ENCODE measurements around the gene MAOB.
"Not testable (repeated sequence)": the region's sequence is repeated elsewhere in the genome, so short reads cannot be mapped to it uniquely, and the experiment has no call there.

MAOB gene

DNA sequence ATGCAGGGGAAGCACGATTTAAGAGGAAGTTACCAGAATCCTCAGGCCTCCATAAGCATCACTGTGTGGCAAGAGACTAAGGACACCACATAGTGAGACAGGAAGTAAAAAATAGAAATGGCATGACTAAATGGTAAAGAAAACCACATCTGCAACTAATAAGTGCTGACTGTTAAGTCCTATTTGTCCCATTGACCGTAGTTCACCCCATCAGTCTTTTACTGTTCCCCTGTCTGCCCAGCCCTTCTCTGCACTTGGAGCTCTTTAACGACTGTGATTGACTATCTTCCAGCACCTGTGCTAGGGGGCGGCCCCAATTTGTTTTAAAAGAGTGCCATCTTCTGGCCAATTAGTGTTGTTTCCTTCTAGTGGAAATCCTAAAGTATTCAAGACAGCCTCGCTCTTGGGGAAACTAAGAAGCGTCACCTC, 132.0 kb downstream of the MAOB start:
- DNase-seq = peak; percentile 80

DNA sequence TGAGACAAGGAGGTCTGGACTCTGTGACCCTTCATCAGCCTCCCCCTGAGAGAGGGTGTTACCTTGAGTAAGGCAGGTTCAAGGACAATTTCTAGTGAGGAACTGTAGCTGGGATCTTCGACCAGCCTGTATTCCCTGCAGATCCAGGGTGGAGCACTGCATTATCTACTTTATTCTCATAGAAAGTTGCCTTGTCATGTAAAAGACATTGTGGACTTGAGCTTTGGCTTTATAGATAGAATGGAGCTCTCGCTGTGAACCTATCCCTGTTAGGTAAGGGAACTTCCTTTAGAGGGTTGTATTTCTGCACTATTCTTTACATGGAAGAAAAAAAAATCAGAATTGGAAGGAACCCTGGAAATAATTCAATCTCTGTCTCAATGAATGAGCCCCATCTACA, 134.8 kb downstream of the MAOB start:
- DNase-seq = no peak

DNA sequence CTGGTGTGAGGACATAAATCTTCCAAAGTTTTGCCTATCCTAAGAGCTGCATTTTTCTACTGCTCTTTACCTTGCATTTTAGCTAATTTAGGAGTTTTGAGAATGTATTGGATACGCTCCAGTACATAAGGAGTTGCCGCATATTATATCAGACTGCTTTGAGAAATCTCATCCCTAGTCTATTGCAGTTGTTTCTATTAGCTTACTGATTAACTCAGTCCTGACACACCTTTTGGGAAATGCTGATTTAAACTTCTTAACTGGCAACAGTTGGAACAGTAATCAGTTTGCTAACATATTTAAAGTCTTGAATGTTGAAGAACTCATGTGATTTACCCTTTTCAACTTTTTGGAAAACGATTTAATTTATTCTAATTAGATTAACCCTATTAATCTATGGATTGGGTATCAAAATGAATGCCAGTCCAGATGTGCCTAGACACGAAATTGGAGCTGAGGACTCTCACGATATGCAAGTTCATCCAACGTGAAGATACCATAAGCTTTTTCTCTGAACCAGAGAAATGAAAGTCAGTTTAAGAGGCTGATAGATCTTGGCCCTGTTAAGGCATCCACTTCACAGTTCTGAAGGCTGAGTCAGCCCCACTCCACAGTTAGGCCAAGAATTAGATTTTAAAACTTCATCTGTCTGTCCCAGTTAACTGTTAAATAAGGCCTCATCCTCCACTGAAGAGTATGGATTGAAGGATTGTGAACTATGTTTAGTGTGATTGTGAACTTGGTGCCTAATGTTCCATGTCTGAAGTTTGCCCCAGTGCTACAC, 136.1 kb downstream of the MAOB start:
- DNase-seq = no peak

DNA sequence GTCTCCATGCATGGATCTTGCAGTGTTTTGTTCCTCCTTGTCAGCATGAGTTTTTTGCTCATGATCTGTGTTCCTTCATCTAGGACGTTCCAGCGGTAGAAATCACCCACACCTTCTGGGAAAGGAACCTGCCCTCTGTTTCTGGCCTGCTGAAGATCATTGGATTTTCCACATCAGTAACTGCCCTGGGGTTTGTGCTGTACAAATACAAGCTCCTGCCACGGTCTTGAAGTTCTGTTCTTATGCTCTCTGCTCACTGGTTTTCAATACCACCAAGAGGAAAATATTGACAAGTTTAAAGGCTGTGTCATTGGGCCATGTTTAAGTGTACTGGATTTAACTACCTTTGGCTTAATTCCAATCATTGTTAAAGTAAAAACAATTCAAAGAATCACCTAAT, 138.0 kb downstream of the MAOB start:
- no peak for DNase-seq

DNA sequence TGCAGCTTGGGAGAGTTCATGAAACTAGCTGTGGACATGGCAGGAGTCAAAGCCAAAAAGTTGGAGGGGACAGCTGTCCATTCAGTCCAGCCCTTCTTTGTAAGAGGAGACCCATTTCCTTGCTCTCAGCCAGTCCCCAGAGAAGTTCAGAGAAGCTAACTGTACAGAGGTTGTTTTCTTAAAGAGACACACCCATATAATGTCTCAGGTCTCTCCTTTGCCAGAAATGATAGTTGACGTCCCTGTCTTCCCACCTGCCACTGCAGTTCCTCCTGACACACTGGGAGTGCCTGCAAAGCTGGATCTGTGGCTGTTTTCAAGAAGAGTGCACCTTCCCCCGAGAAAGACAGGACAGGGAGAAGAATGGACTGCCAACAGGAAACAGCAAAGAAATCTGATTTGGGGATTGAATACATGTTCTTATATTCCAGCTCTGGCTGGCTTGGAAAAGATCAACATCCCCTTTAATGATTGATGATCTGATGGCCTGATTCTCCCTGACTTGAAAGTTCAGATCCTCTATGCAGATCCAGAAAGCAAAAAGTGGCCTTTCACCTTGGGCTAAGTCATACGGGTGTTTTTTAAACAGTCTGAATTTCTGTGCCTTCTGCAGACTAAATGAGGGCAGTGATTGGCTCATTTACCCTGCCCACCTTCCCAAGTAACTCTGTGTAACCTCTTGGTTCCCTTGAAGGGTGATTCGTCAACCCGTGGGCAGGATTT, 139.0 kb downstream of the MAOB start:
- no peak for DNase-seq

DNA sequence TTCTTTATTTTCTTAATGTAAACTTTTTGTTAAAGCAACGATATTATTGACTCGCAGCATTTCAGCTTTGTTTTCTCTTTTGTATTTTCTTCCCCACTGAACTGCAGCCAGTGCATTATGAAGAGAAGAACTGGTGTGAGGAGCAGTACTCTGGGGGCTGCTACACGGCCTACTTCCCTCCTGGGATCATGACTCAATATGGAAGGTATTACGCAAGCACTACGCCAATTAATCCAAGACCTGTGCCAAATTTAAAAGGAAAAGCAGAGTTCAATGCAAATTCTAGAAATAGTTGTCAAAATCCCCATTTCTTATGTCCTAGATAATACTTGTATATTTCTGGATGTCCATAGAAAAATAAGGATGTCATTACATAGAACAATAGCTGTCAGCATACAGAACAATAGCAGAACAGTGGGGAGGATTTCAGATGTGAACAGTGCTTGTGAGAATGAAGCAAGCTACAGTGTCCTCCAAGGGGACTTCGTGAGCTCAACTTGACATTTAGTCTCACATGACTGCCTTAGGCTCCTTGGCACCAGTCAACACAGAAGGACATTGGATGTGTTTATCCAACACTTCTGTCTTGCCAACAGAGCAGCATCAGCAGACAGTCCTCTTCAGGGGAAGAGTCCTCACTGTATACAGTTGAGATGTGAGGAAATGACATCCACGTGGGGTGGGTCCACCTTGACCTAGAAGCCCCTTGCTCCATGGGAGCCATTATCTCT, 140.2 kb downstream of the MAOB start:
- peak; percentile 41 for DNase-seq

DNA sequence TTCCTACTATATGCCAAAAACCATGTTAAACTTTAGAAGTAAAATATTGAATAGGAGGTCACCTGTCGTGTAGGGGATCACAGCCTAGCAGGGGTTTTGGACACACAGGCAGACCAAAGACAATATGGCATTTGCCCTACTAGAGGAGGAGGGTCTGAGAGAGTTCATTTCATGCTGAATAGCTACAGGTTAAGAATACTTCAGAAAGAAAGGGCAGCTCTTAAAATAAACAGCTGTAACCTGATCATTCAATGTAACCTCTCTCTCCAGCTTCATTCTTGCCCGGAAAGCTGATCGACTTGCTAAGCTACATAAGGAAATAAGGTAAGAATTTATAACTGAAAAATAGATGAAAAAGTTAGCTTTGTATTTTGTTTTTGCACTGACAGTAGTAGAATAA, 146.3 kb downstream of the MAOB start:
- DNase-seq = no peak

DNA sequence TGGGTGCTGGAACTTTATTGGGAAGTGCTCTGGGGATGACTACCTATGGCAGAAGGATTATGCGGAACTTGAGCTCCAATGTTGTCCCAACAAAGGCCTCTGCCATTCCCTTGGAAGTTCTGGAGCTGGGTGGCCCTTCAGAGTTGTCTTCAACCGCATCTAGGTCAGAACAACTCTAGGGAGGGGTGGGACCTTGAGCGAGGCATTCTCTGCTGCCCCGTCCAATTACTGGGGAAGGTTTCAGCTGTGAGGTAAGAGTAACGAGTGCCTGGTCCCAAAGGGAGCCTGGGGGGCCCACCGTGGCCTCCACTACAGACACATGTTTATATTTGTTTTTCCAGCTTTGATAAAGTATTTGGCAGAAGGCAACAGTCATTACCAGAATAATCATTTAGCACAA, 146.7 kb downstream of the MAOB start:
- no peak for DNase-seq

DNA sequence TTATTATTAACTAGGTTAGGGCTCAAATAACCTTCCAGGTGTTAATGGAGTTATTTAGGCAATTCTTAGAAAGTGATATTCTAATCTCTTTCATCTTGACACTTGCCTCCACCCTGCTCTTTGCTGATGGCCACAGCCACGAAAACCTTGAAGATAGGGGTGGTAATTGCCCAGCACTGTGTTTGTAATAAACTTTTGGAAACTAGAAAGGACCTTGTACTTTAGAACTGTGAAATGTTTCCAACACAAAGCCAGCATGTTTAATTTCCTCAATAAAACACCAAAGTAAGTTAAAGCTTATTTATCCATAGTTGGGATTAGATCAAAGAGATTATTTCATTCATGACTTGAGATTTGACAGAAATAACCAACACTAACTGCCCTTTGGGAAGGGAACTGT, 147.8 kb downstream of the MAOB start:
- DNase-seq = no peak

DNA sequence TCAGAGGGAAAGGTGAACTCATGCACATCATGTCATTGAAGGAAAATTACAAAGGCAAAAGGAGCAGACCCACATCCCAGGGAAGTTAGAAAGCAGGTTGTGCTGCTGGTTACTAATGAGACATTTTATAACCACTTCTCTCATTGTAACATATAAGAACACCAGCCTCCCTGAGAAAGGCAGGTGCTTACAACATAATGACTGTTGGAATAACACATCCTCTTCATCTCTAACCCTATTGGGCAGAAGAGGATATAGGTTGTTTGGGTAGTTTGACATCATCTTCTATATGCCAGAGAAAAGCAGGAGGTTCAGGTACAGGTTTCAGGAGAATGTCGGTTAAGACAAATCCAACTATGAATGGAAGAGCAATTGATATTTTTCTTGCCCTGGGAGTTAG, 148.6 kb downstream of the MAOB start:
- DNase-seq = no peak

DNA sequence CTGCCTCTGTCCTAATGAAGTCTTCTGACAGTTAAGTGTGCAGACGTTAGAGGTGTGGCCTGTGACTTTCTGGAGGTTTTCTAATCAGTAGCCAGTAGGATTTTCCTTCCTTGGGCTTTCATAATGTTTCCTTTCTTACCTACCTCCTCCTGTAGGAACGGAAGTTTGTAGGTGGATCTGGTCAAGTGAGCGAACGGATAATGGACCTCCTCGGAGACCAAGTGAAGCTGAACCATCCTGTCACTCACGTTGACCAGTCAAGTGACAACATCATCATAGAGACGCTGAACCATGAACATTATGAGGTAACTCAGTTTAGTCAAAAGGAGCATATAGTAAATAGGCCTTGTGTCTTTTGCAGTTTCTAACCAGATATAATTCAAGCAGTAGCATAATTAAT, 151.2 kb downstream of the MAOB start:
- DNase-seq = no peak

DNA sequence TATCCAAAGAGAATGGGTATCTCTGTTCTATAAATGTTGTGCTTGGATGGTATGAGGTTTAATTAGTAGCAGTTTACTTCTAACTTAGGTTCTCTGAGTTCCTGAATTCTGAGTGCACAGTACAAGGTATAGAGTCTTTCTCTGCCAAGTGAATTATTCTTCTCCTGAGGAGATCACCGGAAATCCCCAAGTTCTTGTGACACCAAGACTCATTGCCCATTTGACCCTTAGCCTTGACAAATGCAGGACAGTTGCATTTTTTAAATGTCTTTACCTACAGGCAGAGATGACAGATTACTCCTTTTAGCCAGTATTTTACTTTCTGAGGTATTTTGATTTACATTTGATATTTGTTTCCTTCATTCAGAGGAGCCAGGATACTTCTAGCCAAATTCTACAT, 153.3 kb downstream of the MAOB start:
- DNase-seq = peak; percentile 42

DNA sequence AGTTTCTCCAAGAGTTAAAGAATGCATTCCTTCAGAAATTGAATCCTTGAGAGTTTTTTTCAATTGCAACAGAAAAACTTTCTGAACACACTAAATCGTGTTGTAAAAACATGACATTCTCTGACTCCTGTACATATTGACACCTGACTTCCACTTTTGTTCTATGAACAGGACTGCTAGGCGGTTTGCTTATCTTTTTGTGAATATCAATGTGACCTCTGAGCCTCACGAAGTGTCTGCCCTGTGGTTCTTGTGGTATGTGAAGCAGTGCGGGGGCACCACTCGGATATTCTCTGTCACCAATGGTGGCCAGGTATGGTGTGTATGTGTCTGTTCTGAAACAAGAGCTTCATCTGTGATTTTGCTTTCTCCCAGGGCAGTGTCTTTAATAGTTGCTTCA, 154.2 kb downstream of the MAOB start:
- no peak for DNase-seq

DNA sequence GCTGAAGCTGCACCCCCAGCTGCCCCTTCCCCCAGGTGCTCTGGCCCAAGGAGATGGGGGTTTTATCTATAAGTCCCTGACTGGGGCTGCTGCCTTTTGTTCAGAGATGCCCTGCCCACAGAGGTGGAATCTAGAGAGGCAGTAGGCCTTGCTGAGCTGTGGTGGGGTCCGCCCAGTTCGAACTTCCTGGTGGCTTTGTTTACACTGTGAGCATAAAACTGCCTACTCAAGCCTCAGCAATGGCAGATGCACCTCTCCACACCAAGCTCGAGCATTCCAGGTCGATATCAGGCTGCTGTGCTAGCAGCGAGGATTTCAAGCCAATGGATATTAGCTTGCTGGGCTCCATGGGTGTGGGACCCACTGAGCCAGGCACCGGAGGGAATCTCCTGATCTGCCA, 155.0 kb downstream of the MAOB start:
- DNase-seq = not testable (repeated sequence)

DNA sequence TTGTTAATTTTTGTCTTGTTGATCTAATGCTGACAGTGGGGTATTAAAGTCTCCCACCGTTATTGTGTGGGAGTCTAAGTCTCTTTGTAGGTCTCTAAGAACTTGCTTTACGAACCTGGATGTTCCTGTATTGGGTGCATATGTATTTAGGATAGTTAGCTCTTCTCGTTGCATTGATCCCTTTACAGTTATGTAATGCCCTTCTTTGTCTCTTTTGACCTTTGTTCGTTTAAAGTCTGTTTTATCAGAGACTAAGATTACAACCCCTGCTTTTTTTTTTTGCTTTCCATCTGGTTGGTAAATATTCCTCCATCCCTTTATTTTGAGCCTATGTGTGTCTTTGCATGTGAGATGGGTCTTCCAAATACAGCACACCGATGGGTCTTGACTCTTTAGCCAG, 157.0 kb downstream of the MAOB start:
- DNase-seq = not testable (repeated sequence)

DNA sequence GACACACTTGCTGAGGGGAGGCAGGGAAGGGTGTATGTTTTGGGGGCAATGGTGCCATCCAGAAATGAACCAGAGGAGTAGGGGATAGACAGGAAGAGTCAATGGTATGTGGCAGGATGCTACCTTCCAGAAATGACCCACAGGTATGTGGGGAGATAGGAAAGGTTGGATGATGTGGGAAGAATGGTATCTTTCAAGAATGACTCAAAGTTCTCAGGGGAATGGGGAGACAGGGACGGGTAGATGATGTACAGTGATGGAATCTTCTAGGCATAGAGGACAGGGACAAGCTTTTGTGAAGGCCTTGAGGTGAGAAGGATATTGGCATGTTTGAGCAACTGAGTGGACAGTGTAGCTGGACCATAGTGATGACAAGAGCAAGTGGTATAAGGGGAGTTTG, 161.3 kb downstream of the MAOB start:
- DNase-seq = no peak

DNA sequence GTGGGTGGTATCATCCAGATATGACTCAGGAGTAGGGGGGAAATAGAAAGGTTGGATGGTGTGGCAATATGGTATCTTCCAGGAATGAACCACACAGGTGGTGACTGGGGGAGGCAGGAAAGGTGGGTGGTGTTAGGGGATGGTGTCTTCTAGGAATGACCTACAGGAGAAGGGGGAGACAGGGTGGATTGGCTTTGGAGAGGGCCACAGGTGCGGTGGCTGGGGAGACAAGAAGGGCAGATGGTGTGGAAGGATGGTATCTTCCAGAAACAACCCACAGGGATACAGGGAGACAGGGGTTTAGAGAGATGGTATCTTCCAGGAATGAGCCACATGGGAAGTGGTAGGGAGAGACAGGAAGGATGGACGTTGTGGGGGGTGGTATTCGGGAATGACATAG, 162.2 kb downstream of the MAOB start:
- no peak for DNase-seq

DNA sequence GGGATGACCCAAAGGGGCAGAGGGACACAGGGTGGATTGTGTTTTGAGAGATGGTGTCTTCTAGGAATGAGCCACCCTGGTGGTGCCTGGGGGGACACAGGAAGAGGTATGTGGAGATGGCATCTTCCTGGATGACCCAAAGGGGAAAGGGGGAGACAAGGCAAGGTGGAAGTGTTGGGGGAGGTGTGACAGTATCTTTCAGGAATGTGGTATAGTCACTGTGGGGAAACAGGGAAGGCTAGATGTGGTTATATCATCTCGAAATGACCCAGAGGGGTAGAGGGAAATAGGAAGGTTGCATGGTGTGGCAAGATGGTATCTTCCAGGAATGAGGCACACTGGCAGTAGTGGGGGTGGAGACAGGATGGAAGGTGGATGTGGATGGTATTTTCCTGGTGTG, 163.3 kb downstream of the MAOB start:
- no peak for DNase-seq

DNA sequence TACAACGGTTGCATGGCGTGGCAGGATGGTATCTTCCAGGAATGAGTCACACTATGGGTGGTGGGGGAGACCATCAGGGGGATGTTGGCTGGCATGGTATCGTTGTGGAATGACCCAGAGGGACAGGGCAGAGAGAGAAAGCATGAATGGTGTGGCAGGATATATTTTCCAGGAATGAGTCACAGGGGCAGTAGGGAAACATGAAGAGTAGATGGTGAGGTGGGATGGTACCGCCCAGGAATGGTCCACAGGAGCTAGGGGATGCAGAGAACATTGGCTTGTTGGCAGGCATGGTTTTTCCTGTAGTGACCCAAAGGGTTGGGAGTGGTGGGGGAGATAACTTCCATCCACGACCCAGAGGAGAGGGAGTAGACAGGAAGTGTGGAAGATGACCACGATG, 163.7 kb downstream of the MAOB start:
- DNase-seq = no peak

DNA sequence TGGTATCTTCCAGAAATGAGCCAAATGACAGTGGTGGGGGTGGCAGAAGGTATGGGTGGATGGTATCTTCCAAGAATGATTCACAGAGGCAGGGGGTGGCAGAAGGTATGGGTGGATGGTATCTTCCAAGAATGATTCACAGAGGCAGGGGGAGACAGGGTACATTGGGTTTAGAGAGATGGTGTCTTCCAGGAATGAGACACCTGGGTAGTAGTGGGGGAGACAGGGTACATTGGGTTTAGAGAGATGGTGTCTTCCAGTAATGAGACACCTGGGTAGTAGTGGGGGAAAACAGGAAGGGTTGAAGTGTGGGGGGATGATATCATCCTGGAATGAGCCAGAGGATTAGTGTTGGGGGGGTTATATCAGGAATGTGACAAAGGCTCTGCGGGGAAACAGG, 164.2 kb downstream of the MAOB start:
- no peak for DNase-seq

DNA sequence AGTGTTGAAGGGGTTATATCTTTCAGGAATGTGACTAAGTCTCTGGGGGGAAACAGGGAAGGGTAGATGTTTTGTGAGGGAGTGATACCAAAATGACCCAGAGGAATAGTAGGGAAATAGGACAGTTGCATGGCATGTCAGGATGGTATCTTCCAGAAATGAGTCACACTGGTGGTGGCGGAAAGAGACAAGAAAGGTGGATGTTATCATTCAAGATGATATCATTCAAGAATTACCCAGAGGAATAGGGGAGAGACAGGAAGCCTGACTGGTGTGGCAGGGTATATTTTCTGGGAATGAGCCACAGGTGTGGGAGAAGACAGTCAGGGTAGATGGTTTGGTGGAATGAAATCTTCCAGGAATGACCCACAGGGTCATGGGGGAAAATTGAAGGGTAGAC, 165.1 kb downstream of the MAOB start:
- DNase-seq = no peak

DNA sequence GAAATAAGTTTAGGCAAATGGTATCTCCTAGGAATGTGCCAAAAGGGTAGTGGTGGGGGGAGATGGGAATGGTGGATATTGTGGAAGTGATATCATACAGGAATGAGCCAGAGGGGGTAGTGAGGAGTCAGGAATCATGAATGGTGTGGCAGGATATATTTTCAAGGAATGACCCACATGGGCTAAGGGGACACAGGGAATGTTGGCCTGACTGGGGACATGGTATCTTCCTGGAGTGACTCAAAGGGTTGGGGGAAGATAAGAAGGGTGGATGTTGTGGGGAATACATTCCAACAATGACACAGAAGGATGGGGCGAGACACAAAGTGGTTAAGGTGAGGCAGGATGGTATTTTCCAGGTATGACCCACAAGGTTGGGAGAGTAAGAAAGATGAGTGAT, 165.6 kb downstream of the MAOB start:
- DNase-seq = no peak

Data from inflammatory macrophage treated with lipopolysaccharide for 4 hours (primary cell).